Nephron (organoid): ENCODE data around the gene SLFN12.
"Not testable (repeated sequence)": the region's sequence is repeated elsewhere in the genome, so short reads cannot be mapped to it uniquely, and the experiment has no call there.

Experiments used
- H3K27ac Mint-ChIP-seq, 3 experiments: 2 replicates each; pipeline ENCODE4 v1.8.0; 2020; ENCODE audit warnings: mixed read lengths in 3 of 3, mild to moderate bottlenecking in 2 of 3, moderate library complexity in 1 of 3
- H3K27me3 Mint-ChIP-seq: 2 replicates; pipeline ENCODE4 v1.8.0; 2021; ENCODE audit warnings: low read depth, mild to moderate bottlenecking, moderate library complexity, mixed read lengths
- H3K36me3 Mint-ChIP-seq: 2 replicates; pipeline ENCODE4 v1.8.0; 2020; ENCODE audit warnings: low read depth, mixed read lengths
- H3K4me1 Mint-ChIP-seq: 2 replicates; pipeline ENCODE4 v1.8.0; 2020; ENCODE audit warnings: mixed read lengths
- H3K4me3 Mint-ChIP-seq, 3 experiments: 2 replicates each; pipeline ENCODE4 v1.8.0; 2020; ENCODE audit warnings: mild to moderate bottlenecking in 3 of 3, mixed read lengths in 3 of 3, moderate library complexity in 2 of 3
- H3K9me3 Mint-ChIP-seq: 2 replicates; pipeline ENCODE4 v1.8.0; 2020; ENCODE audit warnings: mixed read lengths
- CTCF ChIP-seq, 3 experiments: fragments of 200-600 bp; sonication (generic); IDR thresholded peaks; one replicate each; pipeline ENCODE4 v1.5.0; 2021; ENCODE audit warnings: antibody characterized with exemption in 3 of 3; ENCODE audit not compliant: unreplicated experiment in 3 of 3

The SLFN12 gene

DNA sequence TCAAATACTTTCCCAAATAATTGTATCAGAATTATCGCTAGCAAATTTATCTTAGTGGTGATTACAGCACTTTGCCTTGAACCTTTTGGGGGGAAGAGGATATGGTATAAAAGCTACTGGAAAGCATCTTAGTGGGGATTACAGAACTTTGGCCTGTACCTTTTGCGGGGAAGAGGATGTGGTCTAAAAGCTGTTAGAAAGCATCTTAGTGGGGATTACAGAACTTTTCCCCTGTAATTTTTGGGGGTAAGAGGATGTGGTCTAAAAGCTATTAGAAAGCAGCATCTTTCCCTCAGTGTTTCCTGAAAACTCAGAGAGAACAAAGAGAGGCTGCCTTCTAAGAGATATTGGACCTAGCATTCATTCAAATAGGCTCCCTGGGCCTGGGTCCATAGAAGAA lies 4.1 kb downstream of the SLFN12 start:
- Mint-ChIP-seq H3K36me3 (no peaks in the 10 kb centered on the region), H3K27me3 (peaks cover 9% of the 10 kb centered on the region), H3K4me1 (peaks cover 7% of the 10 kb centered on the region), H3K9me3 (no peaks in the 10 kb centered on the region), H3K4me3 (no peak overlapping the region), H3K27ac (no peak overlapping the region)
- TF ChIP-seq CTCF (IDR thresholded peaks at IDR 0.05; ENCODE audit: unreplicated experiment in 3 of 3) = no peak

- H3K4me3 Mint-ChIP-seq = no peak overlapping the region
These were observed 8.5 kb downstream of the SLFN12 start for GRCh38 chr17:35423761-35424160.

DNA sequence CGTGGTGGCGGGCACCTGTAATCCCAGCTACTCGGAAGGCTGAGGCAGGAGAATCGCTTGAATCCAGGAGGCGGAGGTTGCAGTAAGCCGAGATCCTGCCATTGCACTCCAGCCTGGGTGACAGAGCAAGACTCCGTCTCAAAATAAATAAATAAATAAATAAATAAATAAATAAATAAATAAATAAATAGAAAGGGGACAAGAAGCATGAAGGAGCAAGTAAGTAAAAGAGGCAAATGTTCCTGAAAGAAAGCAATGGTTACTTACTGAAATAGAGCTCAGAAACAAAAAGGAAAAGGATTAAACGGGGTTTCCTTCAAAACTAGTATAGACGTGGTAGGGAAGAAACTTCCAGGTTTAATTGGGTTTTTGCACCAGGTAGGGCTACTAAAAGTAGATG lies 11.2 kb downstream of the SLFN12 start:
- not testable (repeated sequence) for H3K4me1 Mint-ChIP-seq, H3K9me3 Mint-ChIP-seq, H3K27ac Mint-ChIP-seq, H3K27me3 Mint-ChIP-seq, H3K4me3 Mint-ChIP-seq, H3K36me3 Mint-ChIP-seq

More at GRCh38 chr17:35423761-35424160, 8.5 kb downstream of the SLFN12 start:
- TF ChIP-seq CTCF (IDR thresholded peaks at IDR 0.05; ENCODE audit: unreplicated experiment in 3 of 3) = no peak
- Mint-ChIP-seq H3K27ac (no peak overlapping the region), H3K9me3 (no peaks in the 10 kb centered on the region), H3K4me1 (no peaks in the 10 kb centered on the region), H3K36me3 (no peaks in the 10 kb centered on the region), H3K27me3 (no peaks in the 10 kb centered on the region)

GRCh38 chr17:35416659-35417058 lies 15.6 kb downstream of the SLFN12 start:
- no peaks in the 10 kb centered on the region for H3K4me1 Mint-ChIP-seq
- H3K27me3 Mint-ChIP-seq = no peaks in the 10 kb centered on the region
- H3K9me3 Mint-ChIP-seq = peaks cover 7% of the 10 kb centered on the region
- H3K4me3 Mint-ChIP-seq = no peak overlapping the region
- no peaks in the 10 kb centered on the region for H3K36me3 Mint-ChIP-seq
- H3K27ac Mint-ChIP-seq = no peak overlapping the region
- TF ChIP-seq CTCF (IDR thresholded peaks at IDR 0.05; ENCODE audit: unreplicated experiment in 3 of 3) = no peak

- H3K27ac Mint-ChIP-seq, H3K4me3 Mint-ChIP-seq, H3K4me1 Mint-ChIP-seq, H3K9me3 Mint-ChIP-seq, H3K27me3 Mint-ChIP-seq, H3K36me3 Mint-ChIP-seq: not testable (repeated sequence)
These were observed 17.6 kb downstream of the SLFN12 start for GRCh38 chr17:35414707-35415106.

- Mint-ChIP-seq H3K27ac (no peak overlapping the region), H3K4me1 (no peaks in the 10 kb centered on the region), H3K9me3 (peaks cover 7% of the 10 kb centered on the region), H3K36me3 (no peaks in the 10 kb centered on the region), H3K4me3 (no peak overlapping the region), H3K27me3 (no peaks in the 10 kb centered on the region)
- no peak for TF ChIP-seq CTCF (IDR thresholded peaks at IDR 0.05; ENCODE audit: unreplicated experiment in 3 of 3)
These were observed 18.1 kb downstream of the SLFN12 start for GRCh38 chr17:35414247-35414646.

DNA sequence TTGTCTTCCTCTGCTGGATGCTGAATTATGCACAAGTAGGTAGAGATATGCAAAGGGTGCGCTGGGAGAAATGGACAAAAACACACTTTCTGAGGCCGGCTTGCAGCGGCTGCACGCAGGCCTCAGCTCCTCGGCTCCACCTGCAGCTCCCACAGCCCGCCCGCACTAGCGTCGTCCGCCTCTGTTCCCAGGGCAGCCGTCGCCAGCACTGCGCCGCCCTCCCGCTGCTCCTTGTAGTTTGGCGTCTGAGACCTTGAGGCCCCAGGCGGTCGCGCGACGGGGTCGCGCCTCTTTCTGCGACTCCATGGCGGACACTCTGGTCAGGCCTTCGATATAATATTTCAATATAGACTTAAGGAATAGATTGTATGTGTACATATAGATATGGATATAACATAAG lies 24.8 kb downstream of the SLFN12 start:
- no peaks in the 10 kb centered on the region for H3K4me1 Mint-ChIP-seq
- no peak overlapping the region for H3K4me3 Mint-ChIP-seq
- H3K9me3 Mint-ChIP-seq = no peaks in the 10 kb centered on the region

More for the DNA sequence above, 24.8 kb downstream of the SLFN12 start:
- TF ChIP-seq CTCF (IDR thresholded peaks at IDR 0.05; ENCODE audit: unreplicated experiment in 3 of 3) = no peak
- Mint-ChIP-seq H3K27me3 (no peaks in the 10 kb centered on the region), H3K36me3 (no peaks in the 10 kb centered on the region), H3K27ac (no peak overlapping the region)
